ACC112 (cell line): Measurements from ENCODE around the gene CCDC89.

Source experiments
- H2AFZ ChIP-seq: fragments of 200-600 bp; sonication (generic); one replicate; pipeline ENCODE4 v1.6.0; 2017; ENCODE audit warnings: antibody characterized with exemption, low read length; ENCODE audit not compliant: unreplicated experiment
- H3K27ac ChIP-seq: fragments of 200-600 bp; sonication (generic); 2 replicates; pipeline ENCODE4 v1.5.1; 2014; ENCODE audit warnings: low read depth, mild to moderate bottlenecking, antibody characterized with exemption, low read length, moderate library complexity
- H3K27me3 ChIP-seq: fragments of 200-600 bp; sonication (generic); 2 replicates; pipeline ENCODE4 v1.6.1; 2014; ENCODE audit warnings: mild to moderate bottlenecking, antibody characterized with exemption, low read length, moderate library complexity, mixed read lengths; ENCODE audit not compliant: insufficient read depth
- H3K36me3 ChIP-seq: fragments of 200-600 bp; sonication (generic); 2 replicates; pipeline ENCODE4 v1.6.1; 2016; ENCODE audit warnings: mild to moderate bottlenecking, antibody characterized with exemption, low read length, moderate library complexity, mixed read lengths; ENCODE audit not compliant: insufficient read depth
- H3K4me1 ChIP-seq: fragments of 200-600 bp; sonication (generic); one replicate; pipeline ENCODE4 v1.6.1; 2016; ENCODE audit warnings: low read length, mixed read lengths; ENCODE audit not compliant: insufficient read depth, unreplicated experiment, control insufficient read depth
- H3K4me3 ChIP-seq: fragments of 200-600 bp; sonication (generic); 2 replicates; pipeline ENCODE4 v1.5.1; 2014; ENCODE audit warnings: mild to moderate bottlenecking, low read depth, low read length
- H3K79me2 ChIP-seq: fragments of 200-600 bp; sonication (generic); one replicate; pipeline ENCODE4 v1.6.0; 2016; ENCODE audit warnings: low read length; ENCODE audit not compliant: control insufficient read depth, unreplicated experiment, insufficient read depth

CCDC89 gene

GRCh38 chr11:85652786-85653447, 33.1 kb downstream of the CCDC89 start:
- H3K4me3 ChIP-seq, result no peak overlapping the region
- H2AFZ ChIP-seq, result no peak overlapping the region
- peaks cover 55% of the 10 kb centered on the region for H3K79me2 ChIP-seq
- peaks cover 24% of the 10 kb centered on the region for H3K4me1 ChIP-seq
- H3K27me3 ChIP-seq, result no peaks in the 10 kb centered on the region
- H3K36me3 ChIP-seq, result peaks cover 29% of the 10 kb centered on the region
- H3K27ac ChIP-seq, result no peak overlapping the region

DNA sequence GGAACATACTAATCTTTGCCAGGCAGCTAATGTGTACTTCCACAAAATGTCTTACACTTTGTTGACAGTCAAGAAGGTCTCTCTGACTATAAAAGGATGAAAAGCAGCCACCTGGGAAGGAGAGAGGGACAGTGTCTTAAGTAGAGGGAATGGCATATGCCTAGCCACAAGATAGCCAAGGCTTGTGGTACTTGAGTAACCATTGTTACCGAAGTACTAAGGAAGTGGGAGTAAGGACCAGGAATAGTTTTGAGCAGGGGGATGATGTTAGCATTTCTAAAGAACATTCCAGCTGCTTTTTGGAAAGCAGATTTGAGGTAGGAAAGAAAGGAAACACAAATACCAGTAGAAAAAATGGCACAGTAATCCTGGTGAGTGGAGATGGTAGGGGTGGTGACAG, 34.9 kb downstream of the CCDC89 start:
- H3K79me2 ChIP-seq, result peaks cover 50% of the 10 kb centered on the region
- H2AFZ ChIP-seq, result no peak overlapping the region
- H3K36me3 ChIP-seq, result peaks cover 13% of the 10 kb centered on the region
- no peak overlapping the region for H3K27ac ChIP-seq
- H3K4me1 ChIP-seq, result peaks cover 27% of the 10 kb centered on the region
- no peaks in the 10 kb centered on the region for H3K27me3 ChIP-seq
- H3K4me3 ChIP-seq, result no peak overlapping the region

DNA sequence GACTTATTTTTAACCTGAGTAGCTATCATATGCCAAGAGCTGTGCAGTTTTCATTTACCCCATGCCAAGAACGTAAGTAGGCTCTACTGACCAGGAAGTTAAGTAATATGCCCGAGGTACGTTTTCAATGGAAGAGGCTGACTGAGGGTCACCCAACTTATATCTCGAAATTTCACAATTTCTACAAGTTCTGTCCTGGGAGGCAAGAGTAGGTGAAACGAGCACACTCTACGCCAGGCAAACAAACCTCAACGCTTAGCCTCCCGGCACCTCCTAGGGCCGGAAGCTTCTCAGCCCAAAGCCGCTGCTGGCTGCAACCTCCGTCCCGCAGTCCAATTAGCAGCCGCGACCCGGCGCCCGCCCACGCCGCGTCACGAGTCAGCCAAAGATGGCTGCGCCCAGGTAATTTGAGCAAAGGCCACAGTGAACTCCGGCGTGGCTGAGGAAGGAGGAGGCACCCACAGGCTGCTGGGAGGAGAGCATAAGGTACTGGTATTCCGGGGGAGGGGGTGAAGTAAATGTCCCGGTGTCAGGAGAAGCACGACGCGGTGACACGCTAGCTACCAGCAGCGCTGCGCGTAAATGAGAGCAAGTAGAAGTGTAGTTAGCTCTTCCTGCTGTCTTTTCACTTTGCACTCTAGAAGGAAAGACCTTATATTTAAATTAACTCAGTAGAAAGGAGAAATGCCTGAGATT, 38.2 kb downstream of the CCDC89 start, which contains the start of gene TMEM126A:
Gene TMEM126A (plus strand): TSS at position 364 of the 696 bp plus-strand sequence. CDS start 2,289 bp downstream, outside the sequence.
- H3K36me3 ChIP-seq, result peaks cover 4% of the 10 kb centered on the region
- H3K4me3 ChIP-seq, result peak within 1 kb of the TSS; percentile 83
- H2AFZ ChIP-seq, result peak within 1 kb of the TSS; percentile 94
- peak within 1 kb of the TSS; percentile 40 for H3K27ac ChIP-seq
- H3K4me1 ChIP-seq, result peaks cover 23% of the 10 kb centered on the region
- H3K27me3 ChIP-seq, result 0 out of 2 replicates have a peak, but pooled peaks cover under 1% of the 10 kb centered on the region
- peaks cover 33% of the 10 kb centered on the region for H3K79me2 ChIP-seq

DNA sequence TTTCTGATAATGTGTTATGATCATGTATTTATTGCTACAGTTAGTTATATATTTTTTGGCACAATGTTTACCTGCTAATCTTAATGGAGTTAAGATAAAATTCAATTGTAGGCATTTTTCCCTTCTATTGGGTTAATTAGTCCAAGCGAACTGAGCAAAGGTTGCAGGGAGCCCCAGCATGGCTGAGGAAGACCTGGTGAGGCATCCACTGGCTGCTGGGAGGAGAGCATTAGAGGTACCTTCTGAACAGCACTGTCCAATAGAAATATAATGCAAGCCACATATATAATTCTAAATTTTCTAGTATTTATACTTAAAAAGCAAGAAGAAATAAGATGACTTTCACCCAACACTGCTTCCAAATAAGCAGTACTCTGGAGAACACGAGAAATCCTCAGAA, 38.9 kb downstream of the CCDC89 start:
- H2AFZ ChIP-seq, result peak overlapping the region; percentile 94
- H3K79me2 ChIP-seq, result peaks cover 32% of the 10 kb centered on the region
- peaks cover 23% of the 10 kb centered on the region for H3K4me1 ChIP-seq
- H3K27me3 ChIP-seq, result peaks cover 4% of the 10 kb centered on the region; the same call in 1 of the 2 replicates
- H3K27ac ChIP-seq, result peak overlapping the region; percentile 40
- H3K4me3 ChIP-seq, result peak overlapping the region; percentile 83
- H3K36me3 ChIP-seq, result peaks cover 4% of the 10 kb centered on the region

GRCh38 chr11:85643191-85643614, 42.8 kb downstream of the CCDC89 start:
- H3K27me3 ChIP-seq, result peaks cover 4% of the 10 kb centered on the region; the same call in 1 of the 2 replicates
- H3K27ac ChIP-seq, result no peak overlapping the region
- no peak overlapping the region for H3K4me3 ChIP-seq
- peaks cover 7% of the 10 kb centered on the region for H3K79me2 ChIP-seq
- peaks cover 3% of the 10 kb centered on the region for H3K4me1 ChIP-seq
- no peak overlapping the region for H2AFZ ChIP-seq
- H3K36me3 ChIP-seq, result no peaks in the 10 kb centered on the region

GRCh38 chr11:85634747-85635146, 51.2 kb downstream of the CCDC89 start:
- Histone ChIP-seq H3K4me1 (peaks cover 4% of the 10 kb centered on the region), H3K36me3 (peaks cover 30% of the 10 kb centered on the region), H3K79me2 (peaks cover 25% of the 10 kb centered on the region), H3K4me3 (no peak overlapping the region), H3K27ac (no peak overlapping the region), H2AFZ (no peak overlapping the region), H3K27me3 (no peaks in the 10 kb centered on the region)
